Upper lobe of left lung (tissue), 6 donors: Measurements from ENCODE around the gene RBM48. TPM values are rescaled to one million over a fixed set of nuclear protein-coding genes. Genes with fewer than 3 reads are reported as not detected.

Experiments
- ATAC-seq, 2 donors: fragments of 200-7000 bp; cut with Tn5 transposase; one replicate each; pipeline ENCODE4 v1.9.1; 2022; ENCODE audit warnings: mild to moderate bottlenecking in 2 of 2, moderate library complexity in 2 of 2; ENCODE audit not compliant: low FRiP score in 2 of 2
- DNase-seq, 2 donors: peaks; one replicate each; pipeline ENCODE4 v3.0.0-alpha.2; 2019 to 2020
- H3K27ac ChIP-seq, 4 donors: fragments of 200-600 bp; sonication (generic); one replicate each; pipeline ENCODE4 v1.5.1; 2016 to 2019
- H3K27me3 ChIP-seq, 4 donors: fragments of 200-600 bp; sonication (generic); one replicate each; pipeline ENCODE4 v1.5.1; 2017 to 2019
- H3K36me3 ChIP-seq, 4 donors: fragments of 200-600 bp; sonication (generic); one replicate each; pipeline ENCODE4 v1.5.1; 2016 to 2019
- H3K4me1 ChIP-seq, 4 donors: fragments of 200-600 bp; sonication (generic); one replicate each; pipeline ENCODE4 v1.5.1; 2018 to 2019
- H3K4me3 ChIP-seq, 4 donors: fragments of 200-600 bp; sonication (generic); one replicate each; pipeline ENCODE4 v1.5.1; 2017 to 2019; ENCODE audit warnings: mild to moderate bottlenecking in 2 of 4, moderate library complexity in 1 of 4
- H3K9me3 ChIP-seq, 4 donors: fragments of 200-600 bp; sonication (generic); one replicate each; pipeline ENCODE4 v1.5.1; 2018 to 2019
- CTCF ChIP-seq, 6 experiments: fragments of 450-650 bp in 4 of 6; fragments of 200-600 bp in 2 of 6; sonication (generic) in 2 of 6; IDR thresholded peaks; one replicate each; pipeline ENCODE4 v1.5.1; 2016 to 2019; ENCODE audit warnings: antibody characterized with exemption in 6 of 6
- EP300 ChIP-seq, 4 donors: sonication (generic); formaldehyde crosslinking; IDR thresholded peaks; one replicate each; pipeline ENCODE4 v1.5.1; 2017; ENCODE audit warnings: antibody characterized with exemption in 4 of 4, control low read depth in 2 of 4
- POLR2A ChIP-seq, 4 donors: fragments of 450-650 bp; IDR thresholded peaks; one replicate each; pipeline ENCODE4 v1.5.1; 2016 to 2017; ENCODE audit warnings: antibody characterized with exemption in 4 of 4, mild to moderate bottlenecking in 2 of 4
- POLR2AphosphoS5 ChIP-seq, 2 donors: sonication (generic); formaldehyde crosslinking; IDR thresholded peaks; one replicate each; pipeline ENCODE4 v1.5.1; 2017; ENCODE audit warnings: antibody characterized with exemption in 2 of 2
- WGBS, 2 donors: methylation state at CpG; one replicate each; pipeline ENCODE4 v1.1.5; 2017 to 2018; 5-methylcytosine and 5-hydroxymethylcytosine counted together
- total RNA-seq, 6 donors: library from RNA; depleted of rRNA in 4 of 6; stranded (reverse); fragments of >200 nt in 4 of 6; gene quantifications; one replicate each; pipeline versions ENCODE4 v1.1.0 to v1.2.1, GENCODE V29; 2016 to 2021
- donor health status: DM: no; HTN: no; CAD: no; lungs with moderate emphysema.
- donor health status: DM: no; HTN: yes; CAD: no; lungs with severe emphysema.

Gene RBM48
- total RNA-seq, 6 donors from 2014 or later, result 3.7 to 17.9 (median 10.9) TPM

- H3K27ac ChIP-seq, result no peak overlapping the region
- ATAC-seq, result no peak
- no peaks in the 10 kb centered on the region for H3K9me3 ChIP-seq
- peaks cover 16 to 76% (median 26%) of the 10 kb centered on the region in 4 donors for H3K36me3 ChIP-seq
- DNase-seq, result no peak
- H3K27me3 ChIP-seq, result no peaks in the 10 kb centered on the region
- H3K4me1 ChIP-seq, result no peaks in the 10 kb centered on the region
- TF ChIP-seq CTCF (IDR thresholded peaks at IDR 0.05) (no peak), POLR2A (IDR thresholded peaks at IDR 0.05) (no peak), POLR2AphosphoS5 (IDR thresholded peaks at IDR 0.05) (no peak), EP300 (IDR thresholded peaks at IDR 0.05) (no peak)
- no peak overlapping the region for H3K4me3 ChIP-seq
These were observed 40.8 kb upstream of the RBM48 start for GRCh38 chr7:92487804-92488203.

- TF ChIP-seq EP300 (IDR thresholded peaks at IDR 0.05) (no peak), POLR2AphosphoS5 (IDR thresholded peaks at IDR 0.05) (no peak), POLR2A (IDR thresholded peaks at IDR 0.05) (no peak), CTCF (IDR thresholded peaks at IDR 0.05) (no peak)
- Histone ChIP-seq H3K27ac (no peak overlapping the region), H3K4me1 (no peaks in the 10 kb centered on the region), H3K4me3 (no peak overlapping the region), H3K27me3 (no peaks in the 10 kb centered on the region), H3K9me3 (no peaks in the 10 kb centered on the region), H3K36me3 (peaks cover 16 to 93% (median 33%) of the 10 kb centered on the region in 4 donors)
- DNase-seq (no peak), ATAC-seq (no peak)
- WGBS, 2 donors, result 93 to 100% methylated on average over 1 of the region's 1 CpG
These were observed 39.0 kb upstream of the RBM48 start for GRCh38 chr7:92489634-92490033.

GRCh38 chr7:92496876-92497275 lies 31.7 kb upstream of the RBM48 start:
- H3K27me3 ChIP-seq, result no peaks in the 10 kb centered on the region
- WGBS, 2 donors, result 90 to 93% methylated on average over 2 of the region's 2 CpGs
- H3K36me3 ChIP-seq, result peaks cover 5 to 89% (median 38%) of the 10 kb centered on the region in 4 donors
- TF ChIP-seq EP300 (IDR thresholded peaks at IDR 0.05) (no peak), POLR2AphosphoS5 (IDR thresholded peaks at IDR 0.05) (no peak), CTCF (IDR thresholded peaks at IDR 0.05) (no peak), POLR2A (IDR thresholded peaks at IDR 0.05) (no peak)
- no peak overlapping the region for H3K27ac ChIP-seq
- DNase-seq, result no peak
- no peak overlapping the region for H3K4me3 ChIP-seq
- H3K9me3 ChIP-seq, result no peaks in the 10 kb centered on the region
- ATAC-seq, result no peak
- H3K4me1 ChIP-seq, result no peaks in the 10 kb centered on the region

- WGBS, 2 donors, result 95 to 96% methylated on average over 2 of the region's 2 CpGs
These were observed 30.0 kb upstream of the RBM48 start for GRCh38 chr7:92498557-92498956.

More at GRCh38 chr7:92498557-92498956, 30.0 kb upstream of the RBM48 start:
- H3K9me3 ChIP-seq, result no peaks in the 10 kb centered on the region
- no peaks in the 10 kb centered on the region for H3K4me1 ChIP-seq
- H3K27ac ChIP-seq, result no peak overlapping the region
- no peak for TF ChIP-seq POLR2A (IDR thresholded peaks at IDR 0.05)
- no peak for TF ChIP-seq POLR2AphosphoS5 (IDR thresholded peaks at IDR 0.05)
- no peak for TF ChIP-seq EP300 (IDR thresholded peaks at IDR 0.05)
- TF ChIP-seq CTCF (IDR thresholded peaks at IDR 0.05), result no peak
- no peaks in the 10 kb centered on the region for H3K27me3 ChIP-seq
- DNase-seq, result no peak
- peaks cover 0 to 87% (median 32%) of the 10 kb centered on the region in 4 donors for H3K36me3 ChIP-seq
- ATAC-seq, result no peak
- no peak overlapping the region for H3K4me3 ChIP-seq
